ENCODE measurements around the gene SLC35B2. TPM values are rescaled to one million over a fixed set of nuclear protein-coding genes. Genes with fewer than 3 reads are reported as not detected.
A peak's percentile ranks its signal among the peaks of the same experiment; 100 is the strongest.

SLC35B2 gene
- total and polyA plus RNA-seq, 9 of the 15 experiments (the other 6 are each of a cell fraction or from before 2014, with no cell fraction given) = 14.5 to 59.1 (median 47.1) TPM

DNA sequence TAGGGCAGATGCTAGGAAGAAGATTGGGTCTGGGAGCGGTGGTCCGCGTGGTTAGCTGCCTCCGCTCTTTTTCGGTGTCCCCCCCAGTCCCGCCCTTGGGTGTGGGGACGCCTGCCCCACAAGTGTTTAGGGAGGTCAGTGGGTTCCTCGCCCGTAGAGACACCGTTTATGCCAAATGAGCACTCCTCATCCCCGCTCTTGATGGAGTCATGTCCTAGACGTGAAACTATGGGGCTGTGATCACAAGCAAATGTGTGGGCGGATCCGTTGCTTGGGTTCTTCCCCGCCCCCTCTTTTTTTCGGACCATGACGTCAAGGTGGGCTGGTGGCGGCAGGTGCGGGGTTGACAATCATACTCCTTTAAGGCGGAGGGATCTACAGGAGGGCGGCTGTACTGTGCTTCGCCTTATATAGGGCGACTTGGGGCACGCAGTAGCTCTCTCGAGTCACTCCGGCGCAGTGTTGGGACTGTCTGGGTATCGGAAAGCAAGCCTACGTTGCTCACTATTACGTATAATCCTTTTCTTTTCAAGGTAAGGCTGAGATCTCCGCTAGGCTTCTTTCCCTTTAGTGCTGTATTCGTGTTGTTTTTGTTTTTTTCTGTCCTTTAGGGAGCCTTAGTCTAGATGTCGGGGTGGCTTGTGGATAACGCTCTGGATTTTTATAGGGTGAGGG is 10.5 kb downstream of the SLC35B2 start, which contains the start of gene HSP90AB1 (continued):
- no peak for TF ChIP-seq TBP (optimal IDR thresholded peaks at IDR 0.05; ENCODE audit: low read depth, low read length)
- peak; percentile 87 for TF ChIP-seq ARHGAP35 (IDR thresholded peaks at IDR 0.05; ENCODE audit: partially characterized antibody)
- TF ChIP-seq ZNF184 (CRISPR knock-in tag; IDR thresholded peaks at IDR 0.05) = no peak
- TF ChIP-seq SMAD4 (CRISPR knock-in tag; conservative IDR thresholded peaks at IDR 0.05) = no peak
- TF ChIP-seq ZKSCAN3 (CRISPR knock-in tag; IDR thresholded peaks at IDR 0.05) = no peak
- TF ChIP-seq TRIM28 (IDR thresholded peaks at IDR 0.05) = peak; percentile 47; the same call in 1 of the 2 replicates
- no peak; the same call in 1 of the 2 replicates for TF ChIP-seq HDAC2 (IDR thresholded peaks at IDR 0.05)
- TF ChIP-seq ZNF778 (CRISPR knock-in tag; IDR thresholded peaks at IDR 0.05) = no peak
- peak in 1 of 2 experiments; percentile 84; a peak in 2 of 4 replicates for TF ChIP-seq MCM7 (IDR thresholded peaks at IDR 0.05)
- TF ChIP-seq, protein P1, sequence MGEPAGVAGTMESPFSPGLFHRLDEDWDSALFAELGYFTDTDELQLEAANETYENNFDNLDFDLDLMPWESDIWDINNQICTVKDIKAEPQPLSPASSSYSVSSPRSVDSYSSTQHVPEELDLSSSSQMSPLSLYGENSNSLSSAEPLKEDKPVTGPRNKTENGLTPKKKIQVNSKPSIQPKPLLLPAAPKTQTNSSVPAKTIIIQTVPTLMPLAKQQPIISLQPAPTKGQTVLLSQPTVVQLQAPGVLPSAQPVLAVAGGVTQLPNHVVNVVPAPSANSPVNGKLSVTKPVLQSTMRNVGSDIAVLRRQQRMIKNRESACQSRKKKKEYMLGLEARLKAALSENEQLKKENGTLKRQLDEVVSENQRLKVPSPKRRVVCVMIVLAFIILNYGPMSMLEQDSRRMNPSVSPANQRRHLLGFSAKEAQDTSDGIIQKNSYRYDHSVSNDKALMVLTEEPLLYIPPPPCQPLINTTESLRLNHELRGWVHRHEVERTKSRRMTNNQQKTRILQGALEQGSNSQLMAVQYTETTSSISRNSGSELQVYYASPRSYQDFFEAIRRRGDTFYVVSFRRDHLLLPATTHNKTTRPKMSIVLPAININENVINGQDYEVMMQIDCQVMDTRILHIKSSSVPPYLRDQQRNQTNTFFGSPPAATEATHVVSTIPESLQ (CRISPR knock-in tag; IDR thresholded peaks at IDR 0.05) = 0 out of 2 replicates have a peak, but pooled peaks have one; percentile 53
- TF ChIP-seq TEAD4 (IDR thresholded peaks at IDR 0.05; ENCODE audit: low read length) = peak; percentile 76
- TF ChIP-seq TEAD4 (CRISPR knock-in tag; IDR thresholded peaks at IDR 0.05; ENCODE audit: borderline replicate concordance) = 0 out of 2 replicates have a peak, but pooled peaks have one; percentile 11
- TF ChIP-seq, protein P2, sequence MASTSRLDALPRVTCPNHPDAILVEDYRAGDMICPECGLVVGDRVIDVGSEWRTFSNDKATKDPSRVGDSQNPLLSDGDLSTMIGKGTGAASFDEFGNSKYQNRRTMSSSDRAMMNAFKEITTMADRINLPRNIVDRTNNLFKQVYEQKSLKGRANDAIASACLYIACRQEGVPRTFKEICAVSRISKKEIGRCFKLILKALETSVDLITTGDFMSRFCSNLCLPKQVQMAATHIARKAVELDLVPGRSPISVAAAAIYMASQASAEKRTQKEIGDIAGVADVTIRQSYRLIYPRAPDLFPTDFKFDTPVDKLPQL (IDR thresholded peaks at IDR 0.05; ENCODE audit: extremely low read depth, insufficient read length) = peak; percentile 98
- no peak for TF ChIP-seq ELF2 (CRISPR knock-in tag; IDR thresholded peaks at IDR 0.05)
- TF ChIP-seq POLR2B (IDR thresholded peaks at IDR 0.05; ENCODE audit: low read depth, partially characterized antibody) = peak; percentile 100
- TF ChIP-seq, protein P3, sequence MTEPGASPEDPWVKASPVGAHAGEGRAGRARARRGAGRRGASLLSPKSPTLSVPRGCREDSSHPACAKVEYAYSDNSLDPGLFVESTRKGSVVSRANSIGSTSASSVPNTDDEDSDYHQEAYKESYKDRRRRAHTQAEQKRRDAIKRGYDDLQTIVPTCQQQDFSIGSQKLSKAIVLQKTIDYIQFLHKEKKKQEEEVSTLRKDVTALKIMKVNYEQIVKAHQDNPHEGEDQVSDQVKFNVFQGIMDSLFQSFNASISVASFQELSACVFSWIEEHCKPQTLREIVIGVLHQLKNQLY (CRISPR knock-in tag; conservative IDR thresholded peaks at IDR 0.05) = no peak; a peak in 2 of 4 replicates
- TF ChIP-seq TCFL5 (CRISPR knock-in tag; conservative IDR thresholded peaks at IDR 0.05) = no peak
- no peak for TF ChIP-seq HINFP (tag; conservative IDR thresholded peaks at IDR 0.05; ENCODE audit: low read depth)
- TF ChIP-seq, protein P4, sequence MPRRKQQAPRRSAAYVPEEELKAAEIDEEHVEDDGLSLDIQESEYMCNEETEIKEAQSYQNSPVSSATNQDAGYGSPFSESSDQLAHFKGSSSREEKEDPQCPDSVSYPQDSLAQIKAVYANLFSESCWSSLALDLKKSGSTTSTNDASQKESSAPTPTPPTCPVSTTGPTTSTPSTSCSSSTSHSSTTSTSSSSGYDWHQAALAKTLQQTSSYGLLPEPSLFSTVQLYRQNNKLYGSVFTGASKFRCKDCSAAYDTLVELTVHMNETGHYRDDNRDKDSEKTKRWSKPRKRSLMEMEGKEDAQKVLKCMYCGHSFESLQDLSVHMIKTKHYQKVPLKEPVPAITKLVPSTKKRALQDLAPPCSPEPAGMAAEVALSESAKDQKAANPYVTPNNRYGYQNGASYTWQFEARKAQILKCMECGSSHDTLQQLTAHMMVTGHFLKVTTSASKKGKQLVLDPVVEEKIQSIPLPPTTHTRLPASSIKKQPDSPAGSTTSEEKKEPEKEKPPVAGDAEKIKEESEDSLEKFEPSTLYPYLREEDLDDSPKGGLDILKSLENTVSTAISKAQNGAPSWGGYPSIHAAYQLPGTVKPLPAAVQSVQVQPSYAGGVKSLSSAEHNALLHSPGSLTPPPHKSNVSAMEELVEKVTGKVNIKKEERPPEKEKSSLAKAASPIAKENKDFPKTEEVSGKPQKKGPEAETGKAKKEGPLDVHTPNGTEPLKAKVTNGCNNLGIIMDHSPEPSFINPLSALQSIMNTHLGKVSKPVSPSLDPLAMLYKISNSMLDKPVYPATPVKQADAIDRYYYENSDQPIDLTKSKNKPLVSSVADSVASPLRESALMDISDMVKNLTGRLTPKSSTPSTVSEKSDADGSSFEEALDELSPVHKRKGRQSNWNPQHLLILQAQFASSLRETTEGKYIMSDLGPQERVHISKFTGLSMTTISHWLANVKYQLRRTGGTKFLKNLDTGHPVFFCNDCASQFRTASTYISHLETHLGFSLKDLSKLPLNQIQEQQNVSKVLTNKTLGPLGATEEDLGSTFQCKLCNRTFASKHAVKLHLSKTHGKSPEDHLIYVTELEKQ (CRISPR knock-in tag; IDR thresholded peaks at IDR 0.05) = no peak
- TF ChIP-seq NEUROD1 (IDR thresholded peaks at IDR 0.05; ENCODE audit: borderline replicate concordance, low read depth, low read length, partially characterized antibody) = peak; percentile 96
- peak; percentile 82 to 89; a peak in 3 of 4 replicates for TF ChIP-seq CSDE1 (IDR thresholded peaks at IDR 0.05)

All from K562 (cell line).